Raji (cell line): ENCODE measurements around the gene PTPRF.

ENCODE experiments used
- POLR2A ChIP-seq: IDR thresholded peaks from 2 replicates; pipeline ENCODE4 v1.6.1; 2011; ENCODE audit warnings: low read depth, low read length, control low read depth; ENCODE audit not compliant: insufficient read depth

The PTPRF gene

GRCh38 chr1:43596579-43596978 is 65.9 kb downstream of the PTPRF start:
- TF ChIP-seq POLR2A, result no peak

- no peak for TF ChIP-seq POLR2A
Observed at GRCh38 chr1:43597028-43597427, 66.3 kb downstream of the PTPRF start.

DNA sequence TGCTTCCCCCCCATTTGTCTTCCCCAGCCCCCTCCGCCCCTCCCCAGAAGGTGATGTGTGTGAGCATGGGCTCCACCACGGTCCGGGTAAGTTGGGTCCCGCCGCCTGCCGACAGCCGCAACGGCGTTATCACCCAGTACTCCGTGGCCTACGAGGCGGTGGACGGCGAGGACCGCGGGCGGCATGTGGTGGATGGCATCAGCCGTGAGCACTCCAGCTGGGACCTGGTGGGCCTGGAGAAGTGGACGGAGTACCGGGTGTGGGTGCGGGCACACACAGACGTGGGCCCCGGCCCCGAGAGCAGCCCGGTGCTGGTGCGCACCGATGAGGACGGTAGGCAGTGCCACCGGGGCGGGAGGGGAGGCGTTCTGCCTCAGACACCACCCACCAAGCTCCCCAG is 67.0 kb downstream of the PTPRF start:
- TF ChIP-seq POLR2A, result no peak

GRCh38 chr1:43598622-43599021 is 67.9 kb downstream of the PTPRF start:
- TF ChIP-seq POLR2A, result no peak

GRCh38 chr1:43600033-43601020 is 69.6 kb downstream of the PTPRF start:
- no peak for TF ChIP-seq POLR2A

DNA sequence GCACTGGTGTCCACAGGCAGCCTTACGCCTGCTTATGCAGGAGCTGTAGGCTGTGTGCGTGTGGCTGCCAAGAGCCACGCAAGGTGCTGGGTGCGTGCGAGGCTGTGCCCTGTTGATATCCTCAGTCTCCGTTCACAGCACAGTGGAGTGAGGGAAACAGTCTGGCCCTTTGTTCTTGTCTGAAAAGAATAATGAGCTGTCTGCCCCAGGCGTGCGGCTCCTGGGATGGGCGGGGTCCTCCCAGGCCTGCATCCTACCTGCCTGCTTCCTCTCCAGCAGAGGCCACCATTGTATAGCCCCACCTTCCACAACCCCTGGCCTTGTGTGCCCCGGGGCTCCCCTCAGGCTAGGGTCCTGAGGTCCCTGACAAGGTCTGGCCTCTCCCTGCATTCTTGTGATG is 72.3 kb downstream of the PTPRF start:
- no peak for TF ChIP-seq POLR2A

DNA sequence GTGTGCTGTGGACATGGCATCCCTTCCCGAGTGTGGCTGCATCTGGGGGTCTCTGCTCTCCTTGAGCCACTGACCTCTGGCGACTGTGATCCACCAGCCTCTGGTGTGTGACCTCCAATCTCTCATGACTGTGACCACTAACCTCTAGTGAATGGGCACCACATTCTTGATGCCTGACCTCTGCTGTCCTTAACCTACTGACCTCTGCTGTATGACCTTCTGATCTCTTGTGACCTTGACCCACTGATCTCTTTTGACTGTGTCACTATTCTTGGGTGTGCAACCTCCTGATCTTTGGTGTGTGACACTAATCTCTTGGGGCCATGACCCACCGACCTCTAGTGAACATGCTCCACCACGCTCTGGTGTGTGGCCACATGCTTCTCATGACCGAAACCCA is 73.5 kb downstream of the PTPRF start:
- TF ChIP-seq POLR2A, result no peak

GRCh38 chr1:43605157-43605556 is 74.5 kb downstream of the PTPRF start:
- no peak for TF ChIP-seq POLR2A

- no peak for TF ChIP-seq POLR2A
Observed at GRCh38 chr1:43605766-43606165, 75.1 kb downstream of the PTPRF start.

- no peak for TF ChIP-seq POLR2A
Observed at GRCh38 chr1:43606624-43607023, 75.9 kb downstream of the PTPRF start.

- TF ChIP-seq POLR2A, result no peak
Observed at GRCh38 chr1:43608827-43609226, 78.1 kb downstream of the PTPRF start.

GRCh38 chr1:43610339-43610738 is 79.7 kb downstream of the PTPRF start:
- no peak for TF ChIP-seq POLR2A

DNA sequence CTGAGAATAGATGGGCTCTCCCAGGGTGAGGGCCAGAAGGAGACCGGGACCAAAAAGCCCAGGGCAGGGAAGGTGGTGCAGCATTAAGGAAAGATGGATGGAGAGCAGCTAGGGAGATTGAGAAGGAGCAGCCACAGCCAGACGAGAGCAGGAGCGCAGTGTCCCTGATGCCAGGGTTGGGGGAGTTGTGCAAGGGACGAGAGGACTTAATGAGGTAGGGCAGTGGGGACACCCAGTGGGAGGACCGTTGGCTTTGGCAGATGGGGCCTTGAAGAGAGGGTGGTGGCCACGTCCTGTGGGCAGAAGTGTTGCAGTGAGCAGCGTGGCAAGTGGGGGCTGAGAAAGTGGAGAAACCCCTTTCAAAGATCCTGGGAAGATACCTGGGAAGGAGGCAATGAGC is 81.3 kb downstream of the PTPRF start:
- no peak for TF ChIP-seq POLR2A

- no peak for TF ChIP-seq POLR2A
Observed at GRCh38 chr1:43612406-43612805, 81.7 kb downstream of the PTPRF start.

- no peak for TF ChIP-seq POLR2A
Observed at GRCh38 chr1:43613075-43613942, 82.6 kb downstream of the PTPRF start.

DNA sequence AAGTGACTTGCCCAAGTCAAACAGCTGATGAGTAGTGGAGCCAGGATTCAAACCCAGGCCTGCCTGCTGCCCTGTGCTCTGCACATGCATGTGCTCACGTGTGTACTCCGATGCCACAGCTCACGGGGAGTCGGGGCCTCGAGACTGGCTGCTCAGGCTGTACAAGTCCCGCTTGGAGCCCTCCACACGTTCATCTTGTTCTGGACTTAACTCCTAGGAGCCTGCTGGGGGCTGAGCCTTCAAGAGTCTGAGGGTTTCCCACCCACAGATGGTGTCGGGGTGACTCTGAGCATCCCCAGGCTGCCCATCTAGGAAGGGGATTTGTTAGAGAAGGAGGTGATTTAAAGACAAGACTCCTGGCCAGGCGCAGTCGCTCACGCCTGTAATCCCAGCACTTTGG is 83.5 kb downstream of the PTPRF start:
- TF ChIP-seq POLR2A, result no peak

- TF ChIP-seq POLR2A, result no peak
Observed at GRCh38 chr1:43614891-43615290, 84.2 kb downstream of the PTPRF start.

DNA sequence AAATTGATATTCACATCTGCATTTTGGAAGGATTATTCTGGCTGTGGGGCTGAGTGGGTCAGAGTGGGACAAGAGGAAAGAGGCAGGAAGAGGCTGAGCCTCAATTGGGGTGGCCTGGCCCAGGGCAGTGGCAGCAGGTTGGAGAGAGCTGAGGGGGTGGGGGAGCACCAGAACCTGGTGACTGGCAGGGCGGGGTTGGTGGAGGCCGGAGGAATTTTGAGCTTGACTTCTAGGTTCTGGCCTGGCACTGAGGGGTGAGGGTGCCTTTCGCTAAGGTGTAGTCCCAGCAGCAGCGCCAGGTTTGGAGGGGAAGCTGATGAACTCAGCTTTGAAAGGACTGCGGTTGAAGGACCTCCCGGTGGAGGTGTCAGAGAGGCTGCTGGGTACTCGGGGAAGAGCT is 85.7 kb downstream of the PTPRF start:
- TF ChIP-seq POLR2A, result no peak
